ENCODE data around the gene PRICKLE2. TPM values are rescaled to one million over a fixed set of nuclear protein-coding genes. Genes with fewer than 3 reads are reported as not detected.

The PRICKLE2 gene
- total RNA-seq, 1 experiment from 2014 or later = 0.65 TPM

- H3K36me3 ChIP-seq = no peaks in the 10 kb centered on the region
- H3K4me3 ChIP-seq = no peak overlapping the region
- DNase-seq = no peak
- H3K27me3 ChIP-seq = no peaks in the 10 kb centered on the region
- H3K27ac ChIP-seq = no peak overlapping the region
- no peaks in the 10 kb centered on the region for H3K4me1 ChIP-seq
- no peaks in the 10 kb centered on the region for H3K9me3 ChIP-seq (replicated peaks)
Measured at GRCh38 chr3:64053581-64053980, 171.7 kb downstream of the PRICKLE2 start.

- Histone ChIP-seq H3K27me3 (no peaks in the 10 kb centered on the region), H3K9me3 (replicated peaks) (no peaks in the 10 kb centered on the region), H3K4me1 (no peaks in the 10 kb centered on the region), H3K27ac (no peak overlapping the region), H3K36me3 (no peaks in the 10 kb centered on the region), H3K4me3 (no peak overlapping the region)
- no peak for DNase-seq
Measured at GRCh38 chr3:64053117-64053516, 172.1 kb downstream of the PRICKLE2 start.

DNA sequence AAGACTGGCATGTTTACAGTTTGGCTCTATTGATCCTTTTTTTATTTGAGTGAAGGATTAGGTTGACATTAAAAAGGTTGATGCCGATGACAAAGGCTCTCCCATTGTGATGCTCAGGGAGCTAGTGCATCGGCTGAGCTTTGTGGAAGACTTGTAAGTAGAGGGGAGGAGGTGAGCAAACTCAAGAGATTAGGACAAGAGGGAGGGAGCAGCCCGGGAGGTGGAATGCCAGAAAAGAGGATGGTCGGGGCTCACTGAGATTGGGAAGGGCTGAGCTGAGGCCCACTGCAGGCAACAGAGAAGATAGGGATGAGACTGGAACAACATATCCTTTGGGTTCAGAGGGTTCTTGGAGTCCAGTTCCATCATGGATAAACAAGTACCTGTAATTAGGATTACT lies 175.4 kb downstream of the PRICKLE2 start:
- no peaks in the 10 kb centered on the region for H3K36me3 ChIP-seq
- no peak overlapping the region for H3K4me3 ChIP-seq
- no peaks in the 10 kb centered on the region for H3K4me1 ChIP-seq
- H3K9me3 ChIP-seq (replicated peaks) = no peaks in the 10 kb centered on the region
- DNase-seq = no peak
- no peaks in the 10 kb centered on the region for H3K27me3 ChIP-seq
- H3K27ac ChIP-seq = no peak overlapping the region

DNA sequence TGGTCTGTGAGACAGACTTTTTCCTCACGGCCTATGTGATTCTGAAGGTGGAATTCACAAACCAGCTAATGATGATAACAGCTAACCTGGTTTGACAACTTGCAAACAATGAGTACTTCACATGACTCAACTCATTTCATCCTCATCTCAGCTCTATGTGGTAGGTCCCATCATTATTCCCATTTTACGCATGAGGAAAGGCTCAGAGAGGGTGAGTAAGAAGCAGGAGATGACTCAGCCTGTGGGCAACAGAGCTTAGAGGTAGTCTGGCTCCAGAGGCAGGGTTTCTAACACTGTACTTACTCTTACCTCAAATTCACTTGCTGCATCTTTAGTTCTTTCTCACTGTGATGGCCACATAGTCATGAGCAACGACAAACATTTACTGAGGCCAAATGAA lies 176.1 kb downstream of the PRICKLE2 start:
- Histone ChIP-seq H3K9me3 (replicated peaks) (no peaks in the 10 kb centered on the region), H3K27me3 (no peaks in the 10 kb centered on the region), H3K27ac (no peak overlapping the region), H3K36me3 (no peaks in the 10 kb centered on the region), H3K4me3 (no peak overlapping the region), H3K4me1 (no peaks in the 10 kb centered on the region)
- DNase-seq = no peak

DNA sequence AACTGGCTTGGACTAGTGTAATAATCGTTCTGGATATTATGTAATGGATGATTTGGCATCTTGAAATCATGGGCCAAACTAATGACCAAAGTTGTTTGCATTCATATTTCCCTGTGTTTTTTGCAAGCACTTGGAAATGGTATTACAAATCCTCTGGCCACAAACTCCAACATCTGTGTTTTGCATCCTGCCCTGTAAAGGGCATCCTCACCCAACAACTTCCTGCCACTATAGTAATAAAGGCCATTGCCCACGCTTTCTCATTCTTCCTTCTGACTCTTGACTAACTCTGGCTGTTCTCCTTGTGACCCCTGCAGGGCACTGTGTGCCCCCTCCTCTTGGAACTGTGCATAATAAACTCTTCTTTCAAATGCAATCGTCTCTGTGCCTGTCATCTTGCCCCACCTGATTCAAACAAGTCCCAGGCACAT lies 176.6 kb downstream of the PRICKLE2 start:
- H3K27me3 ChIP-seq = no peaks in the 10 kb centered on the region
- no peaks in the 10 kb centered on the region for H3K9me3 ChIP-seq (replicated peaks)
- no peak for DNase-seq
- no peak overlapping the region for H3K4me3 ChIP-seq
- no peak overlapping the region for H3K27ac ChIP-seq
- H3K36me3 ChIP-seq = no peaks in the 10 kb centered on the region
- no peaks in the 10 kb centered on the region for H3K4me1 ChIP-seq

DNA sequence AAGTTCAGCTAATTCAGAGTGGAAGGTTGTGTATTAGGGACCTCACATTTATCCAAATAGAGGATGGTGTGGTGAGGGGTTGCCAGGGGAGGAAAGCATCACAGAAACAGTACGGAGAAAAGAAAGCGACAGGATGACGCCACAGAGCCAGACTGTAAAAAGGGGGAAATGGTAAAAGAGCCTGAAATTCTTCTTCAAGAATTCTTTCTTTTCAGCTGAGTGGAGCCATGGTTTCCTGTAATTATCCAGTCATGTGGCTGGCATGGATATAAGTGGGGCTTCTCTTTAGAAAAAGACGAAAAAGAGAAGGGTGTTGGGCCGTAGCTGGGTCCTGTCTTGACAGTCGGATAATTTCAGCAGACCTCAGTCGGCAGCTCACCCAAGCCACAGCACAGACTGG lies 177.5 kb downstream of the PRICKLE2 start:
- H3K9me3 ChIP-seq (replicated peaks) = no peaks in the 10 kb centered on the region
- H3K4me3 ChIP-seq = no peak overlapping the region
- H3K36me3 ChIP-seq = no peaks in the 10 kb centered on the region
- H3K27ac ChIP-seq = no peak overlapping the region
- no peak for DNase-seq
- no peaks in the 10 kb centered on the region for H3K4me1 ChIP-seq
- no peaks in the 10 kb centered on the region for H3K27me3 ChIP-seq

DNA sequence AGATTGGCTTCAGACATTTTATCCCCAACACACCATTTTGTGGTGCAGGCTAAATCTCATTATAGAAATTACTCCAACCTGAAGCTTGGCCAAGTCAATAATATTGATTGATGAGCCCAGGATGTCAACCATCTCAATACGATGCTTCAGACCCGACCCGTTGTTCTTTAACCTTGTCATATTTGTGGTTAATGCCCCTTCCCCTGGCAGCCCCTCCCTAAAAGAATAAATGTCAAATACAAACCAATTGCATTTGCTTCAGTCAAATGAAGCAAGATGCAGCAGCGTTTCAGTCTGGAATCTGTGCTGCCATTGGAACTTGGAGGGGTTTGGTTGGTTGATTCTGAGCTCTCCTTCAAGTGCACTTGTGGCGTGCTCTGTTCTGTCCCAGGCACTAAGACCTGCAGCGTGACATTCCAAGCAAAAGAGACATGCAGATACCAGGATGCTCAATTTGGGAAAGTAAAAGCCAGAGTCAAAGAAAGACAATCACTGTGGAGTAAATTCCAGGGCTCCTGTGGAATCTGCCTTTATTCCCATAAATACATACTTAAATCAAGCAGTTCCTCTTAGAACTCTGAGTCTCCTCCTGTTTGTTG lies 178.2 kb downstream of the PRICKLE2 start:
- Histone ChIP-seq H3K4me3 (no peak overlapping the region), H3K9me3 (replicated peaks) (no peaks in the 10 kb centered on the region), H3K27me3 (no peaks in the 10 kb centered on the region), H3K36me3 (no peaks in the 10 kb centered on the region), H3K27ac (no peak overlapping the region), H3K4me1 (no peaks in the 10 kb centered on the region)
- DNase-seq = no peak

DNA sequence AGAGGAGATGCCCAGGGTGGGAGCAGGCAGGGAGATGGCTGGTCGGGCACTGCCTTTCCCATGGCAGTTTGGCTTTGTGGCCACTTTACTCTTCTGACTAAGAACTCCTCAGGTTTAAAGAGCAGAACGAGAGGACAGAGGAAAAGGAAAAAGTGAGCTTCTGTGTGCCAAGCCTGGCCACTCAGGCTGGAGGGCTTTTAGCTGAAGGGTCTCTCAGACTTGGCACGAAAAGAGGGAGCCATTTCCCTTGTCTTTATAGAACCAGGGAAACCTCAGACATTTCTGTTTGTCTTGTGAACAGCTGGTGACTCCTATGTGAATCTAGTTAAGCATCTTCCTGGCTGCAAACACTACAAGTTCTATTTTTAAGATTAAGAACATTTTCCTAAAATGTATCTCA lies 178.7 kb downstream of the PRICKLE2 start:
- Histone ChIP-seq H3K27me3 (no peaks in the 10 kb centered on the region), H3K27ac (no peak overlapping the region), H3K36me3 (no peaks in the 10 kb centered on the region), H3K4me1 (no peaks in the 10 kb centered on the region), H3K4me3 (no peak overlapping the region), H3K9me3 (replicated peaks) (no peaks in the 10 kb centered on the region)
- no peak for DNase-seq

- H3K4me1 ChIP-seq = no peaks in the 10 kb centered on the region
- no peak for DNase-seq
- no peaks in the 10 kb centered on the region for H3K9me3 ChIP-seq (replicated peaks)
- H3K36me3 ChIP-seq = no peaks in the 10 kb centered on the region
- no peak overlapping the region for H3K4me3 ChIP-seq
- no peaks in the 10 kb centered on the region for H3K27me3 ChIP-seq
- H3K27ac ChIP-seq = no peak overlapping the region
Measured at GRCh38 chr3:64042952-64043351, 182.3 kb downstream of the PRICKLE2 start.

Other genes with a start within 250 kb of the PRICKLE2 start
- 73.6 and 76.1 TPM in 2 replicates for gene PSMD6, start 202.0 kb downstream of the PRICKLE2 start, total RNA-seq (2014; rRNA removed; shearing (Covaris generic))

Data from SJCRH30 (cell line).